GM19023 (cell line): ENCODE measurements around the gene LRRC47.

Source experiments
- ATAC-seq: cut with Tn5 transposase; IDR thresholded peaks from one replicate; pipeline ENCODE4 v1.9.1; 2021; ENCODE audit warnings: mild to moderate bottlenecking, moderate library complexity; ENCODE audit not compliant: unreplicated experiment

Gene LRRC47

DNA sequence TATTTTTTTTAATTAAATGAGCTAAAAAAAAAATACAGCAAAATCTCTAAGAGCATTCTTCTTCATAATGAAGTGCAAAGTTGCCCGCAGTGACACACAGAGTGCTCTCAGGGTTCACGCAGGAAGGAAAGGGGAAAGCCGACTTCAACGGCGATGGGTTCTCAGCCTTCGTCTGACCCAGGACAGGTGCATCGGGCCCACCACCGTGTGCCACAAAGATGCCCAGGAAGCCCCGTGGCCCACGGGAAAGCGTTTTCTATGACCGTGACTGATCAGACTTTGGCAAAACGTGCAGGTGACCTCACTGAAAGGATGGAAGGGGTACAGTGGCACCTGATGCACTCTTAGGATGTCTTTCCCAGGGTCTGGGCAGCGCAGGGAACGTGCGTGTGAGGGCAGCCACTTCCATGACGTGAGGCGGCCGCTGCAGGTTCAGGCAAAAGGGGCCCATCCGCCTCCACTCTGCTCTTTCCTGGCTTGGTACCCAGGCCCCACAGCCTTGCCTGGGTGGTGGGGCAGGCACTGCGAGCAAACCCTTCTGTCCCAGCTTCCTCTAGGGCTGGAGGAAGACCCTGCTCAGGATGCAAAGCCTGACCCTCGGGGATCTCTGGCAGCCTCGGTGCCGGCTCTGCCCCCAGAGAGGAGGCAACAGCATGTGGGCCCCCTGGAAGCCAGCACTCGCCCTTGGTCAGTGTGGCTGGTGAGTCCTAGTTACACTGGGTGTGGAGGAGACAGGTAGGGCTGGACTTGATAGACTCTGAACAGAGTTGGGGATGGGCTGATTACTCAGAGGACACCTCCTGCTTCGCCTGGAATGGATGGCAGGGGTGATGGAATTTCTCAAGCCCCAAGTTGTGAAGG, 8.3 kb downstream of the LRRC47 start:
- no peak for ATAC-seq

DNA sequence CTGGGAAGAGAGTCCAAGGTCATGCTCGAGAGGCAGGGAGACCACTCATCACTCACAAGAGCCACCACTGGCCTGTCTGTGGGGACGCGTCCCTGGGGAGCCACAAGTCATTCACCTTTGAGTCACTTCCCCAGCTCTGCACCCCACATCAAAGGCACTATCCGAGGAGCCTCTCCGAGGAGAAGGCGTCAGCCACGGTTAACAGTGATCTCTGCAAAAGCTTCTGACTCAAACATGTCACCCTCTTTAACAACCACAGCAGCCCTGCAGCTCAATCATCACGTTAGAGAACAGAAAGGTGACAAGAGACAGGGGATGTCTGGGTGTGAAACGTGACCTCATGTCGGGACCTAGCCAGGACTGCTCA, 9.0 kb downstream of the LRRC47 start:
- ATAC-seq = no peak

DNA sequence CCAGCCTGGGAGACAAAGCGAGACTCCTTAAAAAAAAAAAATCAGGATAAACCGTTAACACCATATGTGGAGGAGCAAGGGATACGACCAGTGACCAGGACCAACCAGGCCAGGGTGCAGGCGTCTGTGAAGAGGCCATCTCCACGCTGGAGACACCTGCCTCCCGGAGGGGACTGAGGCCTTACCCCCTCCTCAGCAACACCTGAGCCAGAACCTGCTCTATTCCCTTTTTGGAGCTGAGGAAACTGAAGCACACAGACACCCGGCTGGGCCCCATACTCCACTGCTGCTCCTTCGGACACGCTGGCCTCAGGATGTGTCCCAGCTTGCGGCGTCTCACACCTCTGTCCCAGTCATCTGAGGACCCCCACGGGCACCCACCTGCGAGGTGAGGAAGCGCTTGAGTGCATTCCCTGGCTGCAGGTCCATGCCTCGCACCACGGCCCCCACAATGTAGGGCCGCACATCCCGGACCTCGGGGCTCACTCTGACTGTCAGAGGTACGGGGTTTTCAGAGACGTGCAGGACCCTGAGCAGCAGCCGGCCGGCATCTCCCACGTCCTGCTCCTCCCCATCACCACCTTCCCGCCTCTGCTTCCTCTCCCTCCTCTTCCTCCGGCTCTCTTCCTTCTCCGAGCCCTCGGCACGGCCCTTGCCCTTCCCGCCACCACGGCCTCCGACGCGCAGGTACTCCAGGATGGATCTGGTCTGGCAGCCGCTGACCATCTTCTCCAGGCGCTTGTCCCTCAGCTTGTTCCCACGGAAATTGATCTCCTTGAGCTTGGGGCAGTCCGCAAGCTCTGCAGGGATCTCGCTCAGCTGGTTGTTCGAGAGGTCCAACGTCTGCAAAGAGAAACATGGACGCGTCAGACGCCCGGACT, 9.6 kb downstream of the LRRC47 start:
- no peak for ATAC-seq

DNA sequence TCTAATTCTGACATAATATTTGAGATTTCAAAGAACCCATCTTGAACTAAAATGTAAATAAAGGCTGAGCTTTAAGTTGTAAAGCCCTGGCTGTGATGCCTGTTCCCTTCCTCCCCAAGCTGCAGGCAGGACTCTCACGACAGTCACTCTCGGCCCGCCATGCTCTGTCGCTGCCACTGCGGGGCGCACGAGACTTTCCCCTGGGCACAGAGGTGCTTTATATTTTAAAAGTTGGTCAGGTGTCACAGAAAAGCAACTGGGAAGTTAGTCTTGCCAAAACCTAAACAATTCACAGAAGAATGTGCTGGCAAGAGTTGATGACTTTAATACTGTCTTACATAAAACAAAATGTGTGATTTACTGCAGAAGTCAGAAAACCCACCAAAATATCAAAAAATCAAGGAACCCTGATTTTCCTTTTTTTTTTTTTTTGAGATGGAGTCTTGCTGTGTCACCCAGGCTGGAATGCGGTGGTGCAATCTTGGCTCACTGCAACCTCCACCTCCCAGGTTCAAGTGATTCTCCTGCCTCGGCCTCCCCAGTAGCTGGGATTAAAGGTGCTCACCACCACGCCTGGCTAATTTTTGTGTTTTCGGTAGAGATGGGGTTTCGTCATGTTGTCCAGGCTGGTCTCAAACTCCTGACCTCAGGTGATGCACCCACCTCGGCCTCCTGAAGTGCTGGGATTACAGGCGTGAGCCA, 10.7 kb downstream of the LRRC47 start:
- no peak for ATAC-seq

DNA sequence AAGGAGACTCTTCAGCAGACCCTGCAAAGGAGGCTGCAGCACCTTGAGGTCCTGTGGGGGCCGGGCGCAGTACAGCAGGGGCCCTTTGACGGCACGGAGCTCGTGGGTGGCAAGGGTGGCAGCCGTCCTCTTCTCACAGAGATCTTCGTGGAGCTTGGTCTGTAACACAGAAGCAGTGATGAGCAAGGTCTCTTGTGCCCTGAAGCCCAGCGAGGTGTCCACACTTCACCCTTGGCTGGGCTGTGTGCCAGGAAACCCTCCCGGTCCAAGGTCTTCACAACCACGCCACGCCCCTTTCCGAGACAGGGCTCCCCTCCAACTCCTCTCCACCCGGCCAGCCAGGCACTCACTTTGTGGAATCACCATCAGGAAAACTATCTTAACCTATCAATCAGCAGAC, 11.3 kb downstream of the LRRC47 start:
- no peak for ATAC-seq

DNA sequence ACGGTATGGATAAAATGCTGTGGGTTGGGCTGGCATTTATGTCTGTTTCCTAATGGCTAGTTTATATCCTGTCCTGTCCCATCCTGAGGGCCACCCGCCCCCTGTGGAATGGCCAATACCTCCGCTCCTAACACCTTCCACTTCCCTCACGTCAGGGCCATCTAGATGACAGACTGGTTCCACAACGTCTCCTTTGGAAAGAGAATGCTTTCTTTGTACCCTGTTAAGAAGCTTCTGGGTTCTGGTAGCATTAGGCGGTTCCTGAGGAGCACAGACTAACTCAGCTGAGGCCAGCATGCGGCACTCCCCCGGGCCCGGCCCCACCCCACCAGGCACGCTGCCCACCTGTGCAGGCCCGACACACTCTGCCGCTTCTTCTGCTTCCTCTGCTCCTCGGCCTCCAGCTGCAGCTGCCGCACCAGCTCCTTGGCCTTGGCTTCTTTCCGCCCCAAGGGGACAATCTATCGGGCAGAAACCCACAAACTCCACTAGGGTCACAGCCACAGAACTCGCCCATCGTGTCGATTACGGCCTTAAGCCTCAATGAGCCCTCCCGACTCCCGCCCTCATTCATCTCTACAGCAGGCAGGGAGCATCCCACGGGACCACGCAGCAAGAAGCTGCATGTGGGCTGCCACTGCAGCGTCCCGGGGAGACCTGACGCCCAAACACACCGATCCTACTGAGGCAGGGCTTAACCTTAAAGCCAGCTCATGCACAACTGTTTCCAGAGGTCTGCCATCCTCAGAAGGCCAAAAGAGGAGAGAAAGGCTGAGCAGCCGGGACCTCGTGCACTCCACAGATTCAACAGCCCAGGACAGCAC, 12.4 kb downstream of the LRRC47 start:
- ATAC-seq = no peak

DNA sequence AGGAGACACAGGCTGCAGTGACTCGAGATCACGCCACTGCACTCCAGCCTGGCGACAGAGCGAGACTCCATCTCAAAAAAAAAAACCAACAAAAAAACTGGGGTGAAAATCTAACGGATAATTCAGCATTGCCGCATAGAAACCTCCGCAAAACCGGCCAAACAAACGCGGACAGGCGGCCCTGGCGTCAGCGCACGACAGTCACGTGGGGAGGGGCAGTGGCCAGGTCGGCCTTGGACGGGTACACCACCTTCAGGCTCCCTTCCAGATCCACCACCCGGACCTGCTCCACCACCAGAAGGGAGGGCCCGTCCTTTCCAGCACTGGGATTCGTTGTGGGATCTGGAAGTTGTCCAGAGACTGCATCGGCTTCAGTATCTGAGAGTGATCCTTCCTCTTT, 15.4 kb downstream of the LRRC47 start:
- no peak for ATAC-seq

DNA sequence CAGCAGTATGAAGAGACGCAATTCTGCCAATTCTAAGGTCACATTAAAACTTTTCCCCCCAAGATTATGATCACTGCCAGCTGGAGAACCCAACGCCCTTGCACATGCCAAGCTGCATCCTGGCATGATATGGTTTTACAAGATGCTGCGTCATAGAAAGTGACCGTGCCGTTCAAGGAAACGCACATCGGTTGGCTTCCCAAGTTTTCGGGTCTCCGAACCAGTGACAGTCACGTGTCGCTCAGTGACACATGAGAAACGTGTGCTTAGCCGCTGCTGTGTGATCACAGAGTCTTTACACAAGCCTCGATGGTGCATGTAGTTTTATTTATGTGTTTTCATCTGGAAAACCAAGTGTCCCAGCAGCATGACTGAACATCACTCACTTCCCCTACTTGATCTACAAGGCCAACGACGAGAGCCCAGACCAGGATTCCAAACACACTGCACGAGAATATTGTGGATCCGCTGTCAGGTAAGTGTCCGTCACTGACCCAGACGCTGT, 16.3 kb downstream of the LRRC47 start:
- no peak for ATAC-seq

DNA sequence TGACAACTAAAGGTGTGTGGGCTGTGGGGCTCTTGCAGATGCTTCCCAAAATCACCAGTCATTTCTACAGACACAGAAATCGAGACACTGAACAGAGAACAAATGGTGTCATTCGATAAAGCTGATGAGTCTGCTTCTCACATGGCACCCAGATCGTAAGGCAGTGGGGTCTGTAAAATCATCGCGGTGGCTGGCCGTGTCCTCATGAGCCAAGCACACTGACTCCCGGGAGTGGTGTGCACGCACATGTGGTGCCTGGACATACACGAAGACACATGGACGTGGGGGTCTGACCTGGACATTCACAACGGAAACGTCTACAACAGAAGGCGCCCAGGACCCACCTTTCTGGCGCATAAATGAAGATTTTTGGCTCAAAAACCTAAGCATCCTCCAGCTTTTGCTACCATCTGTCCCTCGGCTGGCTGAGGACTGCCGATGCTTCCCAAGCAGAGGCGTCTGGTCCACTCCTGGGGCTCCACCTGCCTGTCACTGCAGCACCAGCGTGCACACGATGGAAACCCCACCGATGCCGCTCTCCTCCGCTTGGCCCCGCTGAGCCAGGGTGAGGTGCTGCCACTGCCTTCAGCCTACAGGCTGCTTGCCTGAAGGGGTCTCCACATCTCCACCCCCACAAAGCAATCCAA, 16.9 kb downstream of the LRRC47 start:
- ATAC-seq = no peak

DNA sequence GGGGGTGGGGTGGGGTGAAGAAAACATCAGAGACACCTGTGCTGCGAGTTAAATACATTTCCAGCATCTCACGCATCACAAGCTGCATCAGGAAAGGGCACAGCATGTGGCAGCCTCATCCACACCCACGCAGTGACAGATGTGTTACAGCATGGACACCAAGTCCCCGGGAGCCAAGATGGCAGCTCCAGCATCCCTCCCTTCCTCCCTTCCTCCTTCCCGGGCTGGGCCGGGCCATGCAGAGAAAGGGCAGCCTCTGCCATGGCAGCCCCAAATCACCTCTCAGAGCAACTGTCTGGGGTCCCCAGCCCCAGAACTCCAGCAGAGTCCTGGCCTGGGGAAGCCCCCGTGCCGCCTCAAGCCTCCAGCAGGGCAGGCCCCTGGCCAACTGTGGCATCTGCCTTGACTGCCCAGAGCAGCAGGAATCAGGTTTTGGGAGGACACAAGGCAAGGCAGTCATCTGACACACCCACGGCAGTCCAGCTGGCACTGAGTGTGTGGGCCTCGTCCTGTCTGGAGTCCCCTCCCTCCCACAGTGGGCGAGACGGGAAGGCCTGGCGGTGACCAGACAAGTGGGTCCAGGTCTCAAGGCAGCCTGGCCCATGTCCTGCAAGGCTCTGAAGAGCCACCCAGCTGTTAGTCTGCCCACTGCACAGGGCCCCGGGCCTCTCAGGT, 17.6 kb downstream of the LRRC47 start:
- ATAC-seq = no peak

DNA sequence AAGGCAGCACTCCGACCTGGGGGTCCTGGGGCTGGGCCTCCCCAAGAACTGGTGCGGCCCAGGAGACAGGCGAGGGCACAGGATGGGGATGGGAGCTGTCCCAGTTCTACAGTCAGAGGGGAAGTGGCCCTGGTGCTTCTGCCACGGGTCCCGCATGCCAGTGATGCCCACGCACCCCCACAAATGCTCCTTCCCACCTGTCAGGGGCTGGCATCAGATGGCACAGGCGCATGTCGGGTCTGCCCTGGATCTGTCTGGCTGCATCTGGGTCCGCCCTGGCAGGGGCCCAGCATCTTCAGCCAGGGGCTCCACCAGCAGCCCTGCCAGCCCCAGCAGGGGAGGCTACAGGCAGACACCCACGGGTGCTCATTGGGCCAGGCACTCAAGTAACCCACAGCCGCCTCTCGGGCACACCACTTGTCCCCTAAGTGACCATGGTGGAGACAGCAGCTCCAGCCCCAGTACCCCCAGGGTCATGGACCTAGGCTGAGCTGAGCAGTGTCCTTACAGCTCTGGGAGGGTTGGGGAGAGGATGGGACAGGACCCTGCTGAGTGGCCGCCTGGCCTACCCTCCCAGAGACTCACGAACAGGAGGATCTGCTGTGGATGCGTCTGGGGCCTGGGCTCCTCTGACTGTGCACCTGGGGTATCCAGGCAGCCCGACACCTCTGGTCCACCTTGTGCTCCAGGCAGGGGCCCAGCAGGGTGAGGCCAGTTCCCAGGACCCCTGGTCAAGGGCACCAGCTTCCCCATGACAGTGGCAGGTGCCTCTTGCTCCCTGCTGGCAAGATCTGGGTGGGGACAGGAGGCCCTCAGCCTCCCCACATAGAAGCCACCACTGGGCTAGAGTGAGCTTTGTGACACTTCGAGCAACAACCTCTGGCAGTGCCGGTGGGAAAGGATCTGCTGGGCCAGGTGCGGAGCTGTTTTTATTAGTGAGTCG, 18.4 kb downstream of the LRRC47 start:
- ATAC-seq = no peak

DNA sequence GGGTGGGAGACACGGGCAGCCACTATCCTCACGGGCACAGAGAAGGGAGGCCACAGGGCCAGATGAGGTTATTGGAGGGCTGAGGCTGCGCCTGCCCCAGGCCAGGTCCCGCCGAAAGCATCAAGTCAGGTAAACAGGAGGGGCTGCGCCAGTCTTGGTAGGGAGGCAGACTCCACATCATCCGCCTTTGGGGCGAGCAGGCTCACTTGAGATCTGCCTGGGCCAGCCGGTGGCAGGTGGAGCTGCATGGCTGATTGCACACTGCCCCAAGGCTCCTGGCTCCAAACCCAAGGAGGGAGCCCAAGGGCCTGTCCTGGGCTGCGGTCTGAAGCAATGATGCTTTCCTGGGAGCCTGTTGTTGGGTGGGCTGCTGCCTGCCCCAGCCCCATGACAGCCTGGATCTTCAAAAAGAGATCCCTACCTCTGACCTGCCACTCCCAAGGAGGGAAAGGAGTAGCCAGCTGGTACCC, 19.2 kb downstream of the LRRC47 start:
- no peak for ATAC-seq

DNA sequence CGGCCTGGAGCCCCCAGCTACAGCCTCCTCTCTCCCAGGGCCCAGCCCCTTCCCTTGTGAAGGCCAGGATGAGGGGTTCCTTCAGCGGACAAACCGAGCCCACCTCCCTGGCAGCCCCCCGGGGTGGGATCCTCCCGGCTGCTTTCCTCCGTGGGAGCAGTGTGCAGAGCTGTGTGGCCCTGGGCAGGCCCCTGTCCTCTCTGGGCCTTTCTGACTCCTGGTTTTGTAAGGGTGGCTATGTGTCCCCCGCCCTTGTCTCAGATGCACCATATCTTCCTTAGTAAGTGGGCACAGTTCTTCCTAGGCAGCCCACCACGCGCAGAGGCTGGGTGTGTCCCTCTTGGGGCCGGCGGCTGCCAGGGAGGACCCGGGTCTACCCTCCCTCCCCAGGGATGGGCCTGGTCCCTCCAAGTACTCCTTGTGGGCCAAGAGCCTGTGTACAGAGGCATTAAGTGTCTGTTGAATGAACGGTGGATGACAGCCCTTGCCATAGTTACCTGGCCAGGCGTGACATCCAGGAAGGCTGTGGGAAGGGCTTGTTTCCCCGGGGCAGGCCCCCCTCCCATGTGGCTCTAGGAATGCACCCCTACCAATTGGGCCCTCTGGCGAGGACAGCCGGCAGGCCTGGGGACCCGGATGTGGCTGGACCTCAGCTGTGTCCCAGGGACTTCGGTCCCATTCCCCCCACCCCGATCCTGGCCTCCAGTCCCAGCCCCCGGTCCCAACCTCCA, 19.9 kb downstream of the LRRC47 start:
- ATAC-seq = no peak

DNA sequence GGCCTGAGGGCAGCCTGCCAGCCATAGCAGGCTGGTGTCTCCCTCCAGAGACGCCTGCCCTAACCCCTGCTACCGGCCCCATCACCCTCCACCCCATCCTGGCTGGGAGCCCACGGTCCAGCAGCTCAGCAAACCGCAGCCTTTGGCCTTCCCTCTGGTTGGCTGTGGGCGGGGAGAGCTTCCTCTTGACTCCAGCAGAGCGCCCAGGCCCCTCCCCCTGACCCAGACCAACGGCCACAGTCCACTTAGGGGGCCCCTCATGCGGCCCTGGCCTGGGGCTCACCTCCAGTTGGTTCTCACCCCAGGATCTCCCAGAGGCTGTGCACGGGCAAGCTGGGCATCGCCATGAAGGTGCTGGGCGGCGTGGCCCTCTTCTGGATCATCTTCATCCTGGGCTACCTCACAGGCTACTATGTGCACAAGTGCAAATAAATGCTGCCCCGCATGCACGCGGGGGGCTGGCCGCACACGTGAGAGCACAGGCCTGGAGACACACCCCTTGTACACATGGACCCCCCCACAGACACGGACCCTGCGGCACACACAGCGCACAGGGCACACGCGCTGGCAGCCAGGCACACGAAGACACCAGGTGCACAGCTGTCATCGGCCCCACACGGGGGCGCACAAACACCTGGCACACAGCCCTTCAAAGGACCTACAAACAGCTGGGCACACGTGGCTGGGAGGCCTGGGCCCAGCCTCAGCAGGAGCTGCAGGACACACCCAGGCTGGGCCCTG, 20.6 kb downstream of the LRRC47 start:
- ATAC-seq = no peak

DNA sequence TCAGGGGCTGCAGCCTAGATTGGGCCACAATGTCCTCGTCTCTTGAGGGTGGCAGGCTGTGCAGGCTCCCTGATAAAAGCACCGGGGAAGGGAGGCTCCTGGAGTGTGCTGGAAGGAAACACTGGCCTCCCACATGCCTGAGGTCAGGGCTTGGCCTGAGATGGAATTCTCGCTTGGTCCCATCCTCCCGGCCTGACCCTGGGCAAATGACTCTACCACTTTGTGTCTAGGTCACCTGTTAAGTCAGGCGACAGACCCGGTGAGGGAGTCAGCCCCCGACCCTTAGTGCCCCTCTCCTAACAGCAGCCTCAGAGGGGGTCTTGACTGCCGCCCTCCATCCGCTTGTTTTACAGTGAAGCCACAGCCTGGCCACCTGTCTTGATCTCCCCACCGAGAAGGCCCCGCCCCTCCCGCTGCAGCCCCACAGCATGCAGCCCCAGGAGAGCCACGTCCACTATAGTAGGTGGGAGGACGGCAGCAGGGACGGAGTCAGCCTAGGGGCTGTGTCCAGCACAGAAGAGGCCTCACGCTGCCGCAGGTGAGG, 21.3 kb downstream of the LRRC47 start:
- no peak for ATAC-seq

DNA sequence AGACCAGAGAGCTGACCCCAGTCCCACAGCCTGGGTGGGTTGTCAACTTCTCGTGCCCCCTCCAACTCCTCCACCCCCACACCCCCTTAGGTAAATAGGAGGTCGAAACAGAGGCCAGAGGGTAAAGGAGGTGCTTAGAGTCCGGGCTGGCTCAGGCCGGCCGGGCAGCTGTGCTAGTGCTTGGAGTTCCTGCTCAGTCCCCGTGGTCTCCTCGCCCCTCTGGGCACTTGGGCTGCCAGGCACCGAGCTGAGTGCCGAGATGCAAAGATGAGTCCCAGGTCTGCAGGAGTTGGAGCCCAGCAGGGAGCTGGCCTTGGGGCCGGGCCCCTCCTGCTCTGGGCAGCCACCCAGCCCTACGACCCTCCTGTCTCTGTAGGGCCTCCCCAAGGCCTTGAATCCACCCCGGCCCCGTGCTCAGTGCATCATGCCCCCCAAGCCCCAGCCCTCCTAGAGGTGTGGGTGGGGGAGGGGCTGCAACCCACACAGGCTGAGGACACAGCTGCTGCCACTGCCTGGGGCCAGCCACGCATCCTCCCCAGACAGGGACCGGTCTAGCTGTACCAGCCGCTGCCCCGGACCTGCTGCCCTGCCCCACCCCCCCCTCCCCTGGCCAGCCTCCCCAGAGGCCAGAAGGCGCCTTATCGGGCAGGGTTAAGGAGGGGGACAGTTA, 21.9 kb downstream of the LRRC47 start:
- no peak for ATAC-seq
